NCI-H187 (cell line): ENCODE data around the gene SLC39A8.
"Not testable (repeated sequence)": the region's sequence is repeated elsewhere in the genome, so short reads cannot be mapped to it uniquely, and the experiment has no call there.

ENCODE experiments used
- DNase-seq, 2 experiments: peaks; one replicate each; lab custom pipeline; 2025; lab: John Stamatoyannopoulos, UW

Gene SLC39A8

GRCh38 chr4:102344954-102345794 is at the start of gene SLC39A8:
Gene SLC39A8 (minus strand): TSS chr4:102345482. CDS start chr4:102344662, 820 bp downstream.
- DNase-seq: peak; percentile 0 to 35

GRCh38 chr4:102392033-102392744 is 46.9 kb upstream of the SLC39A8 start:
- no peak for DNase-seq

- DNase-seq: no peak
Measured at GRCh38 chr4:102390438-102390837, 45.2 kb upstream of the SLC39A8 start.

GRCh38 chr4:102388611-102389010 is 43.3 kb upstream of the SLC39A8 start:
- DNase-seq: no peak

GRCh38 chr4:102387552-102388150 is 42.4 kb upstream of the SLC39A8 start:
- no peak for DNase-seq

- DNase-seq: no peak
Measured at GRCh38 chr4:102386966-102387365, 41.7 kb upstream of the SLC39A8 start.

GRCh38 chr4:102380253-102380652 is 35.0 kb upstream of the SLC39A8 start:
- DNase-seq: not testable (repeated sequence)

GRCh38 chr4:102362922-102363432 is 17.7 kb upstream of the SLC39A8 start:
- DNase-seq: no peak

- no peak for DNase-seq
Measured at GRCh38 chr4:102358128-102358527, 12.8 kb upstream of the SLC39A8 start.

GRCh38 chr4:102357637-102358036 is 12.4 kb upstream of the SLC39A8 start:
- DNase-seq: not testable (repeated sequence)

GRCh38 chr4:102356562-102357202 is 11.4 kb upstream of the SLC39A8 start:
- no peak for DNase-seq

- no peak for DNase-seq
Measured at GRCh38 chr4:102355748-102356147, 10.5 kb upstream of the SLC39A8 start.

GRCh38 chr4:102354671-102355454 is 9.6 kb upstream of the SLC39A8 start:
- no peak for DNase-seq

- DNase-seq: no peak
Measured at GRCh38 chr4:102352781-102353180, 7.5 kb upstream of the SLC39A8 start.

GRCh38 chr4:102350634-102351033 is 5.4 kb upstream of the SLC39A8 start:
- no peak for DNase-seq

- no peak for DNase-seq
Measured at GRCh38 chr4:102348701-102349100, 3.4 kb upstream of the SLC39A8 start.

GRCh38 chr4:102345795-102346100 is 466 bp upstream of the SLC39A8 start:
- DNase-seq: no peak

- peak in 1 of 2 experiments; percentile 19 for DNase-seq
Measured at GRCh38 chr4:102344520-102344953, 745 bp downstream of the SLC39A8 start.

GRCh38 chr4:102343964-102344519 is 1.2 kb downstream of the SLC39A8 start:
- peak in 1 of 2 experiments; percentile 17 for DNase-seq

- DNase-seq: no peak
Measured at GRCh38 chr4:102342404-102343074, 2.7 kb downstream of the SLC39A8 start.
